Peyer's patch (tissue), 4 donors: ENCODE data around the gene SVBP. TPM values are rescaled to one million over a fixed set of nuclear protein-coding genes. Genes with fewer than 3 reads are reported as not detected.

Experiments
- DNase-seq, 3 donors: peaks; one replicate each; pipeline ENCODE4 v3.0.0-alpha.2; 2017 to 2019
- H3K27ac ChIP-seq, 4 donors: fragments of 200-600 bp; sonication (generic); one replicate each; pipeline ENCODE4 v1.5.1; 2016 to 2019
- H3K27me3 ChIP-seq, 2 donors: fragments of 200-600 bp; sonication (generic); one replicate each; pipeline ENCODE4 v1.5.1; 2019
- H3K36me3 ChIP-seq, 3 donors: fragments of 200-600 bp; sonication (generic); one replicate each; pipeline ENCODE4 v1.5.1; 2016 to 2019
- H3K4me1 ChIP-seq, 4 donors: fragments of 200-600 bp; sonication (generic); one replicate each; pipeline ENCODE4 v1.5.1; 2016 to 2019
- H3K4me3 ChIP-seq, 4 donors: fragments of 200-600 bp; sonication (generic); 1 replicate in 3 of 4; 2 replicates in 1 of 4; pipeline ENCODE4 v1.5.1; 2016 to 2019; ENCODE audit warnings: mild to moderate bottlenecking in 1 of 4
- H3K9me3 ChIP-seq, 4 donors: fragments of 200-600 bp; sonication (generic); one replicate each; pipeline ENCODE4 v1.5.1; 2016 to 2019; ENCODE audit warnings: mild to moderate bottlenecking in 1 of 4
- POLR2A ChIP-seq, 2 donors: fragments of 450-650 bp; IDR thresholded peaks; one replicate each; pipeline ENCODE4 v1.5.1; 2017; ENCODE audit warnings: antibody characterized with exemption in 2 of 2, mild to moderate bottlenecking in 2 of 2, moderate library complexity in 2 of 2
- total RNA-seq, 4 donors: library from RNA; depleted of rRNA; stranded (reverse); fragments of >200 nt; gene quantifications; one replicate each; pipeline ENCODE4 v1.1.0, GENCODE V29; 2016
- TF ChIP-seq, protein P1 (sequence below), 6 experiments: fragments of 450-650 bp in 4 of 6; fragments of 200-600 bp in 2 of 6; sonication (generic) in 1 of 6; IDR thresholded peaks; one replicate each; pipeline ENCODE4 v1.5.1; 2017 to 2019; ENCODE audit warnings: antibody characterized with exemption in 6 of 6, mild to moderate bottlenecking in 3 of 6, moderate library complexity in 1 of 6

SVBP gene
- total RNA-seq, 4 donors from 2014 or later: 12.2 to 16.8 (median 16.6) TPM; not detected in 1

- Histone ChIP-seq H3K4me1 (no peaks in the 10 kb centered on the region), H3K4me3 (no peak overlapping the region), H3K27me3 (no peaks in the 10 kb centered on the region), H3K9me3 (no peaks in the 10 kb centered on the region), H3K27ac (no peak overlapping the region), H3K36me3 (no peaks in the 10 kb centered on the region)
- no peak for DNase-seq
- no peak for TF ChIP-seq POLR2A (IDR thresholded peaks at IDR 0.05)
- TF ChIP-seq, protein P1, sequence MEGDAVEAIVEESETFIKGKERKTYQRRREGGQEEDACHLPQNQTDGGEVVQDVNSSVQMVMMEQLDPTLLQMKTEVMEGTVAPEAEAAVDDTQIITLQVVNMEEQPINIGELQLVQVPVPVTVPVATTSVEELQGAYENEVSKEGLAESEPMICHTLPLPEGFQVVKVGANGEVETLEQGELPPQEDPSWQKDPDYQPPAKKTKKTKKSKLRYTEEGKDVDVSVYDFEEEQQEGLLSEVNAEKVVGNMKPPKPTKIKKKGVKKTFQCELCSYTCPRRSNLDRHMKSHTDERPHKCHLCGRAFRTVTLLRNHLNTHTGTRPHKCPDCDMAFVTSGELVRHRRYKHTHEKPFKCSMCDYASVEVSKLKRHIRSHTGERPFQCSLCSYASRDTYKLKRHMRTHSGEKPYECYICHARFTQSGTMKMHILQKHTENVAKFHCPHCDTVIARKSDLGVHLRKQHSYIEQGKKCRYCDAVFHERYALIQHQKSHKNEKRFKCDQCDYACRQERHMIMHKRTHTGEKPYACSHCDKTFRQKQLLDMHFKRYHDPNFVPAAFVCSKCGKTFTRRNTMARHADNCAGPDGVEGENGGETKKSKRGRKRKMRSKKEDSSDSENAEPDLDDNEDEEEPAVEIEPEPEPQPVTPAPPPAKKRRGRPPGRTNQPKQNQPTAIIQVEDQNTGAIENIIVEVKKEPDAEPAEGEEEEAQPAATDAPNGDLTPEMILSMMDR (IDR thresholded peaks at IDR 0.05): no peak
These were observed 13.4 kb upstream of the SVBP start for GRCh38 chr1:42830631-42831030.

- Histone ChIP-seq H3K4me1 (no peaks in the 10 kb centered on the region), H3K27me3 (no peaks in the 10 kb centered on the region), H3K4me3 (no peak overlapping the region), H3K27ac (no peak overlapping the region), H3K36me3 (no peaks in the 10 kb centered on the region), H3K9me3 (no peaks in the 10 kb centered on the region)
- DNase-seq: no peak
- TF ChIP-seq, protein P1 (IDR thresholded peaks at IDR 0.05): no peak
- no peak for TF ChIP-seq POLR2A (IDR thresholded peaks at IDR 0.05)
These were observed 8.0 kb upstream of the SVBP start for GRCh38 chr1:42825036-42825851.

DNA sequence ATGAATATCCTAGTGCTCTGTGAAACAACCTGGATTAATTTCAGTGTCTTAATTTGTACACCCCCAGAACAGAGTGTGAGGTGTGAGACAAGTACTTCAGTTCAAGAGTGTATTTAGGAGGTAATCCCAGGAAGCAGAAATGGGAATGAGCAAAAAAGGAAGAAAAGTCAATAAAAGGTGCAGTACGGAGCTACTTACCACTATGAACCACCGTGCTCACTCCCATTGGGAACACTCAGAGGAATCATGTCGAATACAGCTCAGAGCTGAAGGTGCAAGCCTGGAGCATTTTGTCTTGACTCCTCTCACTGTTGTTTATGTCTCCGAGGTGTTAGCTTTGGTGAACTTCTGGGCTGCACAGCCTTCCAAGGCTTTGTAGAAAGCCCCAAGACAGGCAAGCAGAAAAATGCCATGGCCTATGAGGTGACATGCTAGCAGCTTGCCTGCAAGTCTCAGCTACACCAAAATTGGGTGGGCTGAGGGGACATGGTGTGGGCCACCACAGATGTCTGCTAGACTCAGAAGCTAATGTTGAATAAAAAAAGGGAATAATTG lies 7.4 kb upstream of the SVBP start:
- no peaks in the 10 kb centered on the region for H3K27me3 ChIP-seq
- no peak for DNase-seq
- no peaks in the 10 kb centered on the region for H3K9me3 ChIP-seq
- TF ChIP-seq POLR2A (IDR thresholded peaks at IDR 0.05): no peak
- TF ChIP-seq, protein P1 (IDR thresholded peaks at IDR 0.05): no peak
- H3K4me1 ChIP-seq: no peaks in the 10 kb centered on the region
- no peak overlapping the region for H3K4me3 ChIP-seq
- no peaks in the 10 kb centered on the region for H3K36me3 ChIP-seq
- no peak overlapping the region for H3K27ac ChIP-seq

- TF ChIP-seq, protein P1 (IDR thresholded peaks at IDR 0.05): no peak
- no peak for TF ChIP-seq POLR2A (IDR thresholded peaks at IDR 0.05)
- H3K4me1 ChIP-seq: no peaks in the 10 kb centered on the region
- H3K27ac ChIP-seq: no peak overlapping the region
- no peaks in the 10 kb centered on the region for H3K9me3 ChIP-seq
- H3K36me3 ChIP-seq: no peaks in the 10 kb centered on the region
- no peaks in the 10 kb centered on the region for H3K27me3 ChIP-seq
- H3K4me3 ChIP-seq: no peak overlapping the region
- no peak for DNase-seq
These were observed 5.7 kb upstream of the SVBP start for GRCh38 chr1:42822800-42823392.

- H3K9me3 ChIP-seq: no peaks in the 10 kb centered on the region
- H3K27ac ChIP-seq: no peak overlapping the region
- no peak overlapping the region for H3K4me3 ChIP-seq
- no peaks in the 10 kb centered on the region for H3K4me1 ChIP-seq
- H3K27me3 ChIP-seq: no peaks in the 10 kb centered on the region
- no peak for DNase-seq
- no peak for TF ChIP-seq POLR2A (IDR thresholded peaks at IDR 0.05)
- TF ChIP-seq, protein P1 (IDR thresholded peaks at IDR 0.05): no peak
- no peaks in the 10 kb centered on the region for H3K36me3 ChIP-seq
These were observed 4.5 kb upstream of the SVBP start for GRCh38 chr1:42821690-42822089.
